ENCODE measurements around the gene WDR27. TPM values are rescaled to one million over a fixed set of nuclear protein-coding genes. Genes with fewer than 3 reads are reported as not detected.
"Not testable (repeated sequence)": the region's sequence is repeated elsewhere in the genome, so short reads cannot be mapped to it uniquely, and the experiment has no call there.

The WDR27 gene
- total RNA-seq, 1 donor from 2014 or later = 18.3 TPM

DNA sequence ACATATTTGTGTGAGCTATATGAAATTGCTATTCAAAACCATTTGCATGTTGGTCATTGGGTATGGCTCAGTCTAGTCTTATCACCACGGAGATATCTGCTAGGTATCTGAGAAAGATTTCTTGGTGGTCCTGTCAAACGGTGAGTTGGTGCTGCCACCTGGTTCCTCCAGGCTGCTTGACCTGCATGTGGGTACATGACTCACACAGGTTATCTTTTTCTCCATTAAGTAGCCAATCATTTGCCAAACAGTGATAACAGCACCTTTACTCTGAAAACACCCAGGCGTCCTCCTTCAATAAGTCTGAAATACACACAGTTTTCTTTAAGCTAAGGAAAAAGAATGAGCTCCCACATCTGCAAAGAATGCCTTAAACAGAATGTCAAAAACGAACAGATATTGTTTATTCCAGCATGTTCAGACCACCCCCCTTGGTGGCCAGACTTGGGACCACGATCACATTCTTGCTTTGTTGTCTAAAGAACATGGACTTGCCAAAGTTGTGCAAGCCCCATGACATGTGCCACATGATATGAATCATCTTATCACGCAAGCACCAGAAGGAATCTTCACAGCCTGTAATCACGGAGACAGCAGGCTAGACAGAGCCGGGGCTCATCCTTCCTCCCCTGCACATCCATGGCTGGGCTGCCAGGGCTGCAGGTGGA lies 247.5 kb downstream of the WDR27 start:
- no peak for DNase-seq (ENCODE audit: low spot score in 2 of 2)
- FAIRE-seq = no peak

DNA sequence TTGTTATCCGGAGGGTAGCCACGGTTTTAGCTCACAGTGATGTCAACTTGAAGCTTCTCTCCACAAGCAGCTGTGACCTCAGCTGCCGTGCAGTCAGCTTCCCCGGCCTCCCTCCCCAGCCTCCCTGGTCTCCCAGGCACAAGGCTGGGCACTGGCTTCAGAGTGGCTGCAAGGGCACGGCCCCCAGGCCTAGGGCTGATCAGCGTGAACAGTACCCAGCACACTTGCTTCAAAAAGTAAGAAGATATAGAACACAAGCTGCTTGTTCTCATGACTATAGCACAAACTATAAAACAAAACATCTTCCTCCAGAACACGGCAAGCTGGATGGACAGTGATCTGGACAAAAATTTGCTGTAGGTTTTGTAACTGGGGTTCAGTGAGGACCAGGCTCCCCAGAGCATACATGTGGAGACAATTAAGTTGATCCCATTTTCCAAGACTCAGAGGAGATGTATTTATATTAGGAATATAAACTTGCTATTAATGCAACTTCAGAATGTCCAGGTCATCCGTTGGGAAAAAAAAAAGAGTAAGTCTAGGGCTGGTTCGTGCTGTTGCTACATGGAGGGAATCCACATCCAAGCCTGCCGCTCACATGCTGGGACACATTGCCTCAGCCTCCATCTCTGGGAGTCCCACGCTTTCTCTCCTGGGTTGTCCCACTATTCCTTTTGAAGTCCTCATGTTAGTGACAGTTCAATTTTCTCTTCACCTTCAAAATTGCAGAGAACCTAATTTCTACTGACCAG lies 248.8 kb downstream of the WDR27 start:
- no peak for FAIRE-seq

GRCh38 chr6:169452117-169452868 lies 249.5 kb downstream of the WDR27 start:
- no peak for FAIRE-seq
- DNase-seq (ENCODE audit: low spot score in 2 of 2) = peak in 1 of 2 donors; percentile 33

More for the DNA sequence above, 248.8 kb downstream of the WDR27 start:
- DNase-seq (ENCODE audit: low spot score in 2 of 2) = no peak

GRCh38 chr6:169451065-169451838 lies 250.6 kb downstream of the WDR27 start:
- DNase-seq (ENCODE audit: low spot score in 2 of 2) (no peak), FAIRE-seq (peak; percentile 48)

DNA sequence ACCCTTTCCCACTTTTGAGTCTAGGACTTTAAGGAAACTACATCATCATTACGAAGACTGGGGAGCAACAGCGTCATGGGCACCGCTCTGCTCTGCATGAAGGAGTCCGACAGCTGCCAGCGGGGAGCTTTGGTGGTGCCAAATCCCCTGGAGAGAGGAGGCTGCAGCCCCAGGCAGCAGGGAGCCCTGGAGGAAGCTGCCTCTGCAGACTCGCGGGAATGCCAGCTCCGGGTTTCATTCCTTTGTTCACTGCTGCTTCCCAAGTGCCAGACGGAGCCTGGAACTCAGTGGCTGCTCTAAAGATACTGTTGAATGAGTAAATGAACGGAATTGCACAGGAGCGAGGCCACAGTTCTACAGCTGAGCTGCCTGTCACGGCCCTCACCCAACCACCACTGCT lies 251.7 kb downstream of the WDR27 start:
- DNase-seq (ENCODE audit: low spot score in 2 of 2) (no peak), FAIRE-seq (no peak)

GRCh38 chr6:169449221-169449620 lies 252.6 kb downstream of the WDR27 start:
- no peak for DNase-seq (ENCODE audit: low spot score in 2 of 2)
- FAIRE-seq = no peak

GRCh38 chr6:169445661-169446581 lies 255.9 kb downstream of the WDR27 start:
- FAIRE-seq (no peak), DNase-seq (ENCODE audit: low spot score in 2 of 2) (no peak)

- FAIRE-seq (no peak), DNase-seq (ENCODE audit: low spot score in 2 of 2) (no peak)
Observed at GRCh38 chr6:169445227-169445626, 256.6 kb downstream of the WDR27 start.

DNA sequence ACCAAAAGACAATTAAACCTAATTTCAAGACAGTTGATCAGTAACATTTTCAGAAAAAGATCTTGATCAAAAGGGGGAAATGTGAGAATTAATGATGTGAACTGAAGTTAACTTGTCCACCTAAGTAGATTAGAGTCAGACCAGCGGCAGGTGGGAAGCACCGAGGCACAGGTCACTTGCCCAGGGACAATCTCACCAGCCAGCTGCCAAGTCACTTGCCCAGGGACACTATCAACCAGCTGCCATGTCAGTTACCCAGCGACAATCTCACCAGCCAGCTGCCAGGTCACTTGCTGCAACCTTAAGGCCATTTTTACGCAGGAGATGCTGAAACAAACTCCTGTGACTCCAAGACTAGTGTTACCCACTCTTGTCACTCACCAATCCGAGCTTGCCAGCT lies 260.5 kb downstream of the WDR27 start:
- FAIRE-seq (no peak), DNase-seq (ENCODE audit: low spot score in 2 of 2) (no peak)

GRCh38 chr6:169439710-169440109 lies 262.1 kb downstream of the WDR27 start:
- FAIRE-seq (peak; percentile 68), DNase-seq (ENCODE audit: low spot score in 2 of 2) (no peak)

GRCh38 chr6:169434554-169434953 lies 267.3 kb downstream of the WDR27 start:
- not testable (repeated sequence) for FAIRE-seq; DNase-seq (ENCODE audit: low spot score in 2 of 2)

DNA sequence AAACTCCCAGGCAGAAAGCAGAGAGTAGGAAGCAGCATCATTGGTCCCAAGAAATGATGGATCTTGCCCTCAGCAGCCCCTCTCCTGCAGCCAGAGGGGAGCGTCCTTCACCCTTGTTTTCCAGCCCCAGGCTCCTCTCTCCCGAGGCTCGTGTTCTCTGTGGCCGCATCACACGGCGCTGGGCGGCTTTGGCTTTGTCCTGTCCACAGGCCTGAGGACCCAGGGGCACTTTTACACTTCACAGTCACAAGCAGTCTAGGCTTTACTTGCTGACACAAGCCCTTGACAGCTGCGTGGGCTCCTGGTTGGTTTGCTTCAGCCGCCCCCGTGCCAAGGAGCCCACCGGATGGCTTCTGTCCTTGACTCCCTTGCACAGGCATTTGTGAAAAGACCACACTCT lies 272.8 kb downstream of the WDR27 start:
- DNase-seq (ENCODE audit: low spot score in 2 of 2) (no peak), FAIRE-seq (no peak)

- no peak for FAIRE-seq
- DNase-seq (ENCODE audit: low spot score in 2 of 2) = no peak
Observed at GRCh38 chr6:169428532-169428931, 273.3 kb downstream of the WDR27 start.

DNA sequence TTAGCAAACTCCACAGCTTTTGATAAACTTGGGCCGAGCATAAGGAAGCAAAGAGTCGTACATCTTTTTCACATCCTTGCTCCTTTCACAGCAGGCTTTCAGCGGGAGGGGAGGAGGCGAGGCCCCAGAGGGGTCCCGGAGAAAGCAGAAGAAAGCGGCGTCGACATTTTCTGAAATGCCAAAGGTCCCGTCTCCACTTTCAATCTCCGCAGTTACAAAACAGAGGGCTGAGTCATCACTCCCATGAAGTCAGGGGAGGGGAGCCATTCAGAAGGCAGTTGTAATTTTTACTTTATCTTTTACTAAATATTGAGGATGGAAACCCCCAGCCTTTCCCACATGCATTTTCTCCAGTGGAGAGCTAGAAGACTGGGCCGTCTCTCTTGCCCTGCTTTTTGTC lies 274.0 kb downstream of the WDR27 start:
- FAIRE-seq (no peak), DNase-seq (ENCODE audit: low spot score in 2 of 2) (no peak)

GRCh38 chr6:169426611-169427010 lies 275.2 kb downstream of the WDR27 start:
- no peak for DNase-seq (ENCODE audit: low spot score in 2 of 2)
- no peak for FAIRE-seq

GRCh38 chr6:169425628-169426370 lies 276.0 kb downstream of the WDR27 start:
- FAIRE-seq (no peak), DNase-seq (ENCODE audit: low spot score in 2 of 2) (no peak)

DNA sequence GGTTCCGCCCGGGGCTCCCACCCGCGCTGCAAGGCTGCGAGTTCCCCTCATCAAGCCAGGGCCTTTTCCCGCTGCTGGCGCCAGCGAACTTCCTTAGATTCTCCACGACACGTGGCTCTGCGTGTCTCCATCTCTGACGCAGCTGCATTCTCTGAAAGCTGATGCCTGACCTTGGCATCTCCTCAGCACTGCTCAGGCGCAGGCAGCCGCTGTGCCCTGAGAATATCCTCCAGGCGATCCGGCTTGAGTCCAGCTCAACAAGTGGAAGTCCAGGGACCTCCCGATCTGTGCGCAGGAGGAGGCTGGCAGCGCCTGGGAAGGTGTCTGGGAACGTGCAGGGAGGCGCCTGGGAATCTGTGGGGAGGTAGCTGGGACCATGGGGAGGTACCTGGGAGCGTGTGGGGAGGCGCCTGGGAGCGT lies 277.0 kb downstream of the WDR27 start:
- FAIRE-seq (no peak), DNase-seq (ENCODE audit: low spot score in 2 of 2) (no peak)

GRCh38 chr6:169424149-169424804 lies 277.6 kb downstream of the WDR27 start:
- DNase-seq (ENCODE audit: low spot score in 2 of 2) (no peak), FAIRE-seq (no peak)

All from frontal cortex (tissue), 4 donors.